ENCODE measurements around the gene CYB5D1.

CYB5D1 gene

GRCh38 chr17:7834542-7834956, 23.3 kb upstream of the CYB5D1 start:
- DNase-seq: peak; percentile 50

GRCh38 chr17:7834957-7835813, 22.6 kb upstream of the CYB5D1 start:
- peak; percentile 97 for DNase-seq

- peak; percentile 67 for DNase-seq
These were observed 21.8 kb upstream of the CYB5D1 start for GRCh38 chr17:7835814-7836595.

- peak; percentile 87 for DNase-seq
These were observed 21.0 kb upstream of the CYB5D1 start for GRCh38 chr17:7836596-7837407.

- peak; percentile 53 for DNase-seq
These were observed 20.3 kb upstream of the CYB5D1 start for GRCh38 chr17:7837408-7838088.

- peak; percentile 44 for DNase-seq
These were observed 19.4 kb upstream of the CYB5D1 start for GRCh38 chr17:7838090-7839075.

- no peak for DNase-seq
These were observed 18.5 kb upstream of the CYB5D1 start for GRCh38 chr17:7839190-7839875.

- DNase-seq: no peak
These were observed 17.9 kb upstream of the CYB5D1 start for GRCh38 chr17:7839876-7840261.

GRCh38 chr17:7840441-7840840, 17.4 kb upstream of the CYB5D1 start:
- DNase-seq: no peak

- DNase-seq: no peak
These were observed 16.9 kb upstream of the CYB5D1 start for GRCh38 chr17:7840875-7841274.

- DNase-seq: peak; percentile 69
These were observed 16.3 kb upstream of the CYB5D1 start for GRCh38 chr17:7841396-7841914.

GRCh38 chr17:7841915-7842379, 15.9 kb upstream of the CYB5D1 start:
- peak; percentile 84 for DNase-seq

- DNase-seq: peak; percentile 57
These were observed 15.2 kb upstream of the CYB5D1 start for GRCh38 chr17:7842380-7843256.

- peak; percentile 57 for DNase-seq
These were observed 14.6 kb upstream of the CYB5D1 start for GRCh38 chr17:7843257-7843535.

GRCh38 chr17:7843536-7844291, 14.1 kb upstream of the CYB5D1 start:
- peak; percentile 83 for DNase-seq

GRCh38 chr17:7844292-7845154, 13.3 kb upstream of the CYB5D1 start:
- DNase-seq: peak; percentile 95

- DNase-seq: no peak
These were observed 12.3 kb upstream of the CYB5D1 start for GRCh38 chr17:7845359-7846062.

Data from NCI-H748 treated with DMSO at 0.1 percent for 48 hours (cell line).